HG02763 (cell line): ENCODE measurements around the gene NEDD4.
"Not testable (repeated sequence)": the region's sequence is repeated elsewhere in the genome, so short reads cannot be mapped to it uniquely, and the experiment has no call there.

Experiments used
- ATAC-seq: cut with Tn5 transposase; IDR thresholded peaks from one replicate; pipeline ENCODE4 v1.9.1; 2021; ENCODE audit warnings: mild to moderate bottlenecking, moderate library complexity; ENCODE audit not compliant: unreplicated experiment

The NEDD4 gene

DNA sequence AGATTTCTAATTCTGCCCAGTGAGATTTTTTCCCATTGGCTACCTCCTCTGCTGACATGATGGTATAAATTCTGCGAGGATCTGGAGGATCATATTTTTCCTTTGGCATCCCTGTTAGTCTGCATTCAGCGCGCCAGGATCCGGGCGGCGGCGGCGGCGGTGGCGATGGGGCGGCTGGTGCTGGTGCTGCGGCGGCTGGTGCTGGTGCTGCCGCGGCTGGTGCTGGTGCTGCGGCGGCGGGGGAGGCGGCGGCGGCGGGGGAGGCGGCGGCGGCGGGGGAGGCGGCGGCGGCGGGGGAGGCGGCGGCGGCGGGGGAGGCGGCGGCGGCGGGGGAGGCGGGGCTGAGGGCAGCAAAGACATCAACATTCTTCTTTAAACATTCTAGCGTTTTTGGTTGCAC lies 13.6 kb upstream of the NEDD4 start:
- ATAC-seq, result not testable (repeated sequence)

- ATAC-seq, result not testable (repeated sequence)
Measured at GRCh38 chr15:56006371-56006770, 13.0 kb upstream of the NEDD4 start.

DNA sequence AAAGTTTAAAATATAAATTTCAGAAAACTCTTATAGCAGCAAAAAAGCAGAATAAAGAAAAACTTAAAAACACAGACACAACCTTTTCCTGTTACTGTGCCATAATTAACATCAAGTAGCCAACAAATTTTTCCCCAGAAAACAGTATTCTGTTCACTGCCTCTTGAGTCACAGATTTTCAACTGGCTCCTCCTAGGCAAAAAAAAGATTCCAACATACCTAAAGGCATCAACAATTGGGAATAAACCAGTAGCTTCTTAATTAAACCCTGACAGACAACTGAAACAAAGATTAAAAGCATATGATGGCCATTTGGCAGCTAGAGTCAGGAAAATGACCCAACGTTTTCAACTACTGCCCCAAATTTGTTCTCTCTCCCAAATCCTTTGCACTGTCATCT lies 10.9 kb upstream of the NEDD4 start:
- ATAC-seq, result not testable (repeated sequence)

DNA sequence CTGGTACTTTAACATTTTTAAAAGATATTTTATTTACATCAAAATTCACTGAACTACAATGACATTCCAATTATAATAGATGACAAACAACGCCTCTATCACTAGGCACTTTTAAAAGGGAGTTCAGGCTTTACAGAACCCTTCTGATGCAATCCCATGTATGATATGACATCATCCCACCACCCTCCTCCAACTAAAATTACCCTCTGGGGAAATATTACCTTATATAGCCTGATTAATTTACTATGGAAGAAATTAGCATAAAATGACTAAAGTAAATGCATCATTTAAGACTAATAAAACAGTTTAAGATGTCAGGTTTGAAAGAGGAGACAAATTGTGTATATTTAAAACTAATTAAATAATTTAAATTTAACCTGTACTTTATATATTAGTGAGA lies 10.4 kb upstream of the NEDD4 start:
- ATAC-seq, result not testable (repeated sequence)

GRCh38 chr15:56003277-56003676 lies 9.9 kb upstream of the NEDD4 start:
- ATAC-seq, result not testable (repeated sequence)

- no peak for ATAC-seq
Measured at GRCh38 chr15:56001471-56002078, 8.2 kb upstream of the NEDD4 start.

- no peak for ATAC-seq
Measured at GRCh38 chr15:55999658-56000057, 6.2 kb upstream of the NEDD4 start.

DNA sequence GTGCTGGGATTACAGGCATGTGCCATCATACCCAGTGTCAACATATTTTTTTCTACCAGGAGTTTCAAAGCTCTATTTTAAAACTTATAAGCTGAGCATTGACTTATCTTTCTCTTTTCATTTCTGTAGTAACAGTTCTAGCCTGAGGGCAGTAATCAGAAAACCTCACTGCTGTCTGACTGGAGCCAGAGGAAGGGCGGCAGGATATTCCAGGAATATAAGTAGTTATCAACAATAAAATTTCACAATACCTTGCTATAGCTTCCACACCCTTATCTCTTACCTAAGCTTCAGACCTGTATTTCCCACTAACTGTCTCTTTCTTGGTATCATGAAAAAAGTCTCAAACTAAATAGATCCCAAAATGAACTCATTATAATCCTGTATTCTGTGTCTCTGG lies 5.1 kb upstream of the NEDD4 start:
- no peak for ATAC-seq

- ATAC-seq, result no peak
Measured at GRCh38 chr15:55993804-55994560, 570 bp upstream of the NEDD4 start.

DNA sequence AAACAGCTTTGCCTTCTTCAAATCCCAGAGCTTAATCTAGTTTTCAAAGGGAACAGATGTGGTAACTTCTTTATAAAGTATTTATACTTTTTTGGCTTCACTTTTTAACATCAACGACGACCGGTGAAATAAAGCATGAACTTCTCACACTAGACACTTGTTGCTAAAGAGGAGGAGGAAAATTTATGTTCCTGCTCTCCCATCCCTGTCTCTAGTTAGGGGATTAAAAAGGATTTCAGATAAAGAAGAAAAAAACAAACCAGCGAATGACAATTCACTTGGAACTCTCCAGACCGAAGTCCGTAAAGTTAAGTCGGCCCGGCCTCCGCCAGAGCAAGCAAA lies 672 bp downstream of the NEDD4 start:
- no peak for ATAC-seq

GRCh38 chr15:55991802-55992768 lies 1.3 kb downstream of the NEDD4 start:
- no peak for ATAC-seq

DNA sequence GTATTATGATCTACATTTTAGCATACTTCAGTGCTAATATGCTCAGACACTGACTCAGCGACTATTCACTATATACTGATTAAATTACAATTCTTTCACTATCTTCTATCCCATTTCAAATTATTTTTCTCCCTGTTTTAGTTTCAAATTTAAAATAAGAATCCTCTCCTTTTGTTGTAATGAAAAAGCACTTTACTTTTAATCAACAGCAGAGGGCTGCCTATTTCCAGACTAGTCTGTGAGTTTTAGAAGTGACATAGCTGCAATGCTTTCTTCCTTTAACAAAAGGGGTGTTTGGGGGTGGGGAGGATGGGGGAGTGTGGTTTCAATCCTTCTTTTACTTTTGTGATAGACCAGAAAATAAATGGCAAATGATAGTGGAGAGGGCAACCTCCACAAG lies 2.4 kb downstream of the NEDD4 start:
- no peak for ATAC-seq

DNA sequence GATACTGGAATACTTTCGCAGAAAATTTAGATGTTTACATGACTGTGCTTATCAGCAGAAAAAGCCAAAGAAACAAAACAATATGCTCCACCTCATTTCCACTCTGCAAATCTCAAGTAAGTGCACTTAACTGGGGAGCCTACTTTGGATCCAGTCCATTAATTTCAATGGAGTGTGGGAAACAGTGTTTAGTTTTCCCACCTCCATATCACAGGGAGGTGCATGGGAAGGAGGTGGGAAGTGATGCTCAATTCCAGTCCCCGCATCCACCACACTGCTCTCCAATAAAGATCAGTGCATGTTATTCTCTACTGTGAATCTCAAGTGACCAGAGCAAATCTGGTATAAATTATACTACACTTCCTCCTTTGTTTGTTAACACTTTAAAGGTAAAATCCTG lies 2.9 kb downstream of the NEDD4 start:
- no peak for ATAC-seq

DNA sequence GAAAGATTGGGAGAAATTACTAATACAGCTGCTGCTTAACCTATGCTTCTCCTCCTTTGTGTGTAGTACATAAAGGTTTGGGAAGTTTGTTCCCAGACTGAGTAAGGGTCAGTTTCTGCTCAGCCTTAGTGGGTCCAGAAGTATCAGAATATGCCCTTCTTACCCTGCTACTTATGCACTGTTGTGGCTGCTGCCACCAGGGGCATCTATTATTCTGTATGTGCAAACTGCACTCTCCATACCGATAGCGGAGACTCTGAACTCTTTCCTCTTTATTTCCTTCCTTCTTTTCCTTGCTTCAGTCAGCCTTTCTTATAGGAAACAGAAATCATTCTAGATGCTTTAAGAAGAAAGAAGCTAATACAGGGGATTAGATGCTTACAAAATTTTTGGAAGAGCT lies 4.0 kb downstream of the NEDD4 start:
- no peak for ATAC-seq

DNA sequence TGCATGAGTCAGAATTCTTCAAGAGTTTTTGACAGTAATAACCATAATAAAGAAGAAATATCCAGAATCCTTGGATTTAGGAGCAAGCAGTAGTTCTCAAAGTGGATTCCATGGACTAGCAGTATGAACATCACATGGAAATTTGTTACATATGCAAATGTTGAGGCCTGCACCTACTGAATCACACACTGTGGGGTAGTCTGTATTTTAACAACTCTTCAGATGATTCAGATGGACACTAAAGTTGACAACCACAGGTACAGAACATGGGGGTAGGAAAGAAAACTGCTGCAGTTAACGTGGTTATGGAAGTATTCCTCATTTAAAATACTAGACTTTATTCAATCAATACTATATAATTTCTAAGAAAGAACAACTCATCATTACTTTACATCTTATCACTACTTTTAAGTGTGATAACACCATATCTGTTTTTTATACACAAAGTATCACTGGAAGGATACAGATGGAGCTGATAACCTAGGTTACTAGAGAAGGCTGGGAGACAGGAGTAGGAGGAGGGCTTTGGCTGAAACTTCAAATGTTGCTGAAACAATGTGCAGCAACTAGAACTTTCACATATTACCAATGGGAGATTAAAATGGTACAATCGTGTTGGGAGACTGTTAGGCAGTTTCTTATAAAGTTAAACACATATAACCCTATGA lies 11.7 kb downstream of the NEDD4 start:
- no peak for ATAC-seq

DNA sequence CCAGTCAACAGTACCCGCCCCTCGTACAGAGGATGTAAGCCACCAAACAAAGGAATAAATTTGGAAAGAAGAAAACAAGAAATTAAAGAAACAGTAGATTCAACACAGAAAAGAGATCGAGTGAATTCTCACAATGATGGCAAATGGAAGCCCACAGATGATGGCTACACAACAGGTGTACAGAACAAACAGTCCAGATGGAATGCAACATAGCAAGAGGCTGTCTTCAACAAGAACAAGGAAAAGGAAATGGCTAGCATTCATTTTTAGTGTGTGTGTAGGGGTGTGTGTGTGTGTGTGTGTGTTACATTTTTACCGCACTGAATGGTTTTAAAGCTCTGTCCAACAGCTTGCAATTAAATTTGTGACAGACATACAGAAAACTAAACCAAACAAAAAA lies 12.9 kb downstream of the NEDD4 start:
- no peak for ATAC-seq

- no peak for ATAC-seq
Measured at GRCh38 chr15:55977231-55977630, 16.2 kb downstream of the NEDD4 start.

DNA sequence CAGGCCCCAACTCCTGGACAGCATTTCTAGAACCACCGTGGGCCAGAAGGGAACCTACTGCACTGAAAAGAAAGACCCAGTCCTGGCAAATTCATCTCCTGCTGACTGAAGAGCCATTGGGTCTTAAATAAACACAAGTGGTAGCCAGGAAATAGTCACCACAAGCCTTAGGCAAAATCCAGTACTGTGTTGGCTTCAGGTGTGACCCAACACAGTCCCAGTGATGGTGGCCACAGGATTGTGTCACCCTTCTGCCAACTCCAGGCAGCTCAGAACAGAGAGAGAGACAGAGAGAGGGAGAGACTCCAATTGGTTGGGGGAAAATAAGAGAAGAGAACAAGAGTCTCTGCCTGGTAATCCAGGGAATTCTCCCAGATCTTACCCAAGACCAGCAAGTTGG lies 23.1 kb downstream of the NEDD4 start:
- no peak for ATAC-seq

DNA sequence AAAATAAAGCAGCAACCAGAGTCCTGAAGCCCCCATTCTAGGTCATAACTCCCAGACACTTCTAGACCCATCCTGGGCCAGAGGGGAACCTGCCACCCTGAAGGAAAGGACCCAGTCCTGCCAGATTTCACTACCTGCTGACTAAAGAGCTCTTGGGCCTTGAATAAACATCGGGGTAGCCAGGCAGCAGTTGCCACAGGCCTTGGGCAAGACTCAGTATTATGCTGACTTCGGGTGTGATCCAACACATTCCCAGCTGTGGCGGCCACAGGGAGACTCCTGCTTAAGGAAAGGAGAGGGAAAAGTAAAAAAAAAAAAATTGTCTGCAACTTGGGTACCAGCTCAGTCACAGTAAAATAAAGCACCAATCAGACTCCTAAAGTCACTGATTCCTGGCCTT lies 23.8 kb downstream of the NEDD4 start:
- no peak for ATAC-seq

DNA sequence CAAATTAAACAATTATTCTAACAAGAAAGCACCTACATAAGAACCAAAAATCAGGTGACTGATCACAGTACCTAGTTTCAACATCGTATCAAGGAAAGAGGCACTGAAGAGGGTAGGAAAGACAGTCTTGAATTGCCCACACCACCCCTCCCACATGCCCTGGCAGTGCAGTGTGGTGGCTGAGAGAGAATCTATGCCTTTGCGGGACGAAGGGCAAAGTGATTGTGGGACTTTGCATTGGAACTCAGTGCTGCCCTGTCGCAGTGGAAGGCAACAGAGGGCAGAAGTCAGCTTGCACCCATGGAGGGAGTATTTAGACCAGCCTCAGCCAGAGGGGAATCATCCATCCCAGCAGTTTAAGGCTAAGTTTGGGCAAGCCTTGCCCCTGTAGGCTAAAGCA lies 24.5 kb downstream of the NEDD4 start:
- no peak for ATAC-seq

DNA sequence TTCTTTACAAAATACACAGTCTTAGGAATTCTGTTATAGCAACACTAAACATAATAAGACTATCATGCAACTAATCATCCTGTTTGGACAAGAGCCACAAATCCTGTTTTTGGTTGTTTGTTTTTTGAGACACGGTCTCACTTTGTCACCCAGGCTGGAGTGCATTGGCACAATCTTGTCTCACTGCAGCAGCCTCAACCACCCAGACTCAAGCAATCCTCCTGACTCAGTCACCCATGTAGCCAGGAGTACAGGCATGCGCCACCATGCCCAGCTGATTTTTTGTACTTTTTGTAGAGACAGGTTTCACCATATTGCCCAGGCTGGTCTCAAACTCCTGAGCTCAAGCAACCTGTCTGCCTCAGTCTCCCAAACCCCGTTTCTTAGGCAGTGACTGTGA lies 28.3 kb downstream of the NEDD4 start:
- ATAC-seq, result no peak
